Measurements from ENCODE around the gene MAPRE2. TPM values are rescaled to one million over a fixed set of nuclear protein-coding genes. Genes with fewer than 3 reads are reported as not detected.

The MAPRE2 gene
- total RNA-seq, 4 donors from 2014 or later = 21.8 to 57.7 (median 40.0) TPM

DNA sequence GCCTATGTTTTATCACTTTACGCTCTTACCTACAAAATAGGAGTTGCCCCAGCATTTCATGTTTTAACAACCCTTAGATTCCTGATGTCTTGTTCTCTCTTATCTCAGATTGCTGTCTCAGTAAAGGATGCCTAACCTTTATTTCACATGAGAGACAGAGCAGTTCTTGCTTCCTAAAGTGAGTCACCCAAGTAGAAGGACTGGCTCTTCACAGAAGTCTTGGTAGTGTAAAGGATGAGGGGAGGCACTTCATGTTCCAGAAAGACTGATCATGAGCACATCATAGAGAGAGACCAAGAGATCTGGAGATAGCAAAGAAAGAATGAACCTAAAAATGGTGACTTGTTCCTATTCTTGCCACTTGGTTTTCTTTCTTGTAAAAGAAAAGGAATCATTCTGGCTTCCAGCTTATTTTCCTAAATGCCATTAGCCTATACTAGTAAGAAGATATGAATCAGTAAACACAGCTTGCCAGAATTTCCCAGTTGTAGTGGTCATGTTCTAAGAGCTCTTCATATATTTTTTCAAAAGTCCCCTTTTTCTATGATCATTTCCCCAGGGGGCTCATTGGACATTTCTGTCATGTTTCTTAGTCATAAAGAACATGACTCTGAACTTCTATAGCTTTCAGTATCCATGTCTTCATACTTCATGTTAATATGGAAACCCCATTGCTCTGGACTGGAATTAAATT is 54.9 kb downstream of the MAPRE2 start:
- WGBS, 2 donors = 94 to 95% methylated on average over 1 of the region's 1 CpG
- no peak for DNase-seq (ENCODE audit: low spot score in 2 of 2)
- intact Hi-C loops (cut with DNase I; ENCODE audit: low total_unique reads) = no loop called here
- TF ChIP-seq POLR2A (IDR thresholded peaks at IDR 0.05) = no peak
- TF ChIP-seq, protein P1, sequence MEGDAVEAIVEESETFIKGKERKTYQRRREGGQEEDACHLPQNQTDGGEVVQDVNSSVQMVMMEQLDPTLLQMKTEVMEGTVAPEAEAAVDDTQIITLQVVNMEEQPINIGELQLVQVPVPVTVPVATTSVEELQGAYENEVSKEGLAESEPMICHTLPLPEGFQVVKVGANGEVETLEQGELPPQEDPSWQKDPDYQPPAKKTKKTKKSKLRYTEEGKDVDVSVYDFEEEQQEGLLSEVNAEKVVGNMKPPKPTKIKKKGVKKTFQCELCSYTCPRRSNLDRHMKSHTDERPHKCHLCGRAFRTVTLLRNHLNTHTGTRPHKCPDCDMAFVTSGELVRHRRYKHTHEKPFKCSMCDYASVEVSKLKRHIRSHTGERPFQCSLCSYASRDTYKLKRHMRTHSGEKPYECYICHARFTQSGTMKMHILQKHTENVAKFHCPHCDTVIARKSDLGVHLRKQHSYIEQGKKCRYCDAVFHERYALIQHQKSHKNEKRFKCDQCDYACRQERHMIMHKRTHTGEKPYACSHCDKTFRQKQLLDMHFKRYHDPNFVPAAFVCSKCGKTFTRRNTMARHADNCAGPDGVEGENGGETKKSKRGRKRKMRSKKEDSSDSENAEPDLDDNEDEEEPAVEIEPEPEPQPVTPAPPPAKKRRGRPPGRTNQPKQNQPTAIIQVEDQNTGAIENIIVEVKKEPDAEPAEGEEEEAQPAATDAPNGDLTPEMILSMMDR (IDR thresholded peaks at IDR 0.05) = no peak
- no peak overlapping the region for H3K4me3 ChIP-seq (ENCODE audit: low read depth, poor library complexity, severe bottlenecking)

DNA sequence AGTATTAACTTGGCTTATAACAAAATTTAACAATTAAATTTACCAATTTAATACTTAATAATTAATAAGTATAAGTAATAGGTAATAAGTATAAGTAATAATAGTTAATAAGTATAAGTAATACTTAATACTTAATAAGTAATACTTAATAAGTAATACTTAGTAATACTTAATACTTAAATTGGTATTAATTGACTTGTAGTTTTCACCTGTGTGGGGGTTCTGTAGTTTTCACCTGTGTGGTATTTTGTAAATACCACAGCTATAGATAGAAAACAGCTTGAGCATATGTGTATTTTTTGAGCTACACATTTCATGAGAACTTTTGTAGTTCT is 55.4 kb downstream of the MAPRE2 start:
- no peak overlapping the region for H3K4me3 ChIP-seq (ENCODE audit: low read depth, poor library complexity, severe bottlenecking)
- intact Hi-C loops (cut with DNase I; ENCODE audit: low total_unique reads) = no loop called here
- TF ChIP-seq POLR2A (IDR thresholded peaks at IDR 0.05) = no peak
- TF ChIP-seq, protein P1 (IDR thresholded peaks at IDR 0.05) = no peak
- no peak for DNase-seq (ENCODE audit: low spot score in 2 of 2)

DNA sequence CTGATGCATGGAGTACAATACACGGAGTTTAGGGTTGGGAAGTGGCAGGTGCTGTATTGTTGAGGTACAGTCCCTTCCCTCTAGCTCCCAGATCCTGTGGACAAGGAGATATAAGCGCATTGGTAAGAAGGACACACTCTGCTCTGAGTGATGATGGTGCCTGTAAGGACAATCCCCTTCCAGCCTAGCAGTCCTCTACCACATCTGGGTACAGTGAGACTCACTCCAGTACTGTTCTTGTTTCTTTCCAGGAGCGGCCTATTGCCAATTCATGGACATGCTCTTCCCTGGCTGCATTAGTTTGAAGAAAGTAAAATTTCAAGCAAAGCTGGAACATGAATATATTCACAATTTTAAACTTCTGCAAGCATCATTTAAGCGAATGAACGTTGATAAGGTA is 56.0 kb downstream of the MAPRE2 start:
- TF ChIP-seq, protein P1 (IDR thresholded peaks at IDR 0.05) = no peak
- TF ChIP-seq POLR2A (IDR thresholded peaks at IDR 0.05) = no peak
- intact Hi-C loops (cut with DNase I; ENCODE audit: low total_unique reads) = no loop called here
- WGBS, 2 donors = 89 to 91% methylated on average over 5 of the region's 5 CpGs
- no peak overlapping the region for H3K4me3 ChIP-seq (ENCODE audit: low read depth, poor library complexity, severe bottlenecking)
- no peak for DNase-seq (ENCODE audit: low spot score in 2 of 2)

DNA sequence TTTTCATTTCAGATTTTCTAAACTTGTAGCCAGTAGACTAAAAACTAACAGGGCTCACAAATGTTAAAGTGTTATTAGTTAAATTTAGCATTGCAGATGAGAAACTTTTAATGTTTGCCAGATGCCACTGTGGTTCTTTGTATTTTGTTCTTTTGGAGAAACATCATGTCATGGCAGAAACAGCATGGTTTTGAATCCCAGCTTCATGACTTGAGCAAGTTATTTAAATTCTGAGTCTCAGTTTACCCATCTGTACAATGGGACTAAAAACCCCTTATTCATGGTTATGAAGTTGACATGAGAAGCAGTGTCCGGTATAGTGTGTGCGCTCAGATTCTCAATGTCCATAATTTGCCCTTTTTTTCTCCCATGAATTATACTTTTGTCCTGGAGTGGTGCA is 56.5 kb downstream of the MAPRE2 start:
- intact Hi-C loops (cut with DNase I; ENCODE audit: low total_unique reads) = no loop called here
- 97% methylated on average over 2 of the region's 2 CpGs for WGBS, 2 donors
- no peak for DNase-seq (ENCODE audit: low spot score in 2 of 2)
- TF ChIP-seq POLR2A (IDR thresholded peaks at IDR 0.05) = no peak
- TF ChIP-seq, protein P1 (IDR thresholded peaks at IDR 0.05) = no peak
- no peak overlapping the region for H3K4me3 ChIP-seq (ENCODE audit: low read depth, poor library complexity, severe bottlenecking)

DNA sequence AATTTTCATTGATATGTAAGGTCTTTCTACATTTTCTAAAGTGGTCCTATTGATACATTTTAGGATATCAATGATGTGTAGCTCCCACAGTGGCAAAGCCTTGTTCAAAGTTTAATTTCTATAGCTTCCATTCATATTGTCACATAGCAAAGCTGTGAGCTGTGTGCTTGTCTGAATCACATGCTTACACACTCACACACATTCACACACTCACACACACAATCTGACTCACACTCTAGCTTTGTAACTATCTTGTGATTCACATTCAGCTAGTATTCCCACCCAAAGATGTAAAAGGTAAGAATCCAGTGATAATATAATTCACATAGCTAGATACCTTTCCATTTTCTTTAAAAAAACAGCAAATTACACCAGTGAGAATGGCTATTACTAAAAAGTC is 58.7 kb downstream of the MAPRE2 start:
- intact Hi-C loops (cut with DNase I; ENCODE audit: low total_unique reads) = no loop called here
- DNase-seq (ENCODE audit: low spot score in 2 of 2) = no peak
- no peak for TF ChIP-seq POLR2A (IDR thresholded peaks at IDR 0.05)
- TF ChIP-seq, protein P1 (IDR thresholded peaks at IDR 0.05) = no peak
- no peak overlapping the region for H3K4me3 ChIP-seq (ENCODE audit: low read depth, poor library complexity, severe bottlenecking)

DNA sequence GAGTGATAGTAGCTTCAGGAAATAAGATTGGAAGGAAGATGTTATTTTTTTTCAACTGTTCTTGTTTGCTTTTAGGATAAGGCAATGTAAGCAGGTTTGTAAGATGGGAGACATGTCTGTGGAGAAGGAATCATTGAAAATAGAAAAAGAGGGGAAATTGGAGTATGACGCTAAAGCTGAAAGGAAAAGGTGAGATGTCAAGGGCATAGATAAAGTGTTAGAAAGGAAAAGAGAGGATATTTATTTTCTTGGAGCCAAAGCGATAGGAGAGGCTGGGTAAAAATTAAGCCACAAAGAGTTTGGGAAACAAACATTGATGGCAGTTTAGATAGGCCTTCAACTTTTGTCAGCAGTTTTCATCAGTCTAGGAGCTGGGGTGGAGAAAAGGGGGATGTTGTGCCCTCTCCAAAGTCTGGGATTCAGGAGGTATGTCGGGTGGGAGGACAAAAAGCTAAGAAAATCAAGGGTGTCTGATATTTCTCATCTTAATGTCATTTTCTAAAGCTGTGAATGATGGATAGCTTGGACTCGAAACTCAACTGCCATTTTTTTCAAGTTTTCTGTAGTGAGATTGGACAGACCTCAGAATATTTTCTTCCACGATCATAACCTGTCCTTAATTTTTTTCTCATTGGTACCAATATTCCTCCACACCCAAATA is 63.3 kb downstream of the MAPRE2 start:
- TF ChIP-seq, protein P1 (IDR thresholded peaks at IDR 0.05) = no peak
- TF ChIP-seq POLR2A (IDR thresholded peaks at IDR 0.05) = no peak
- 93 to 96% methylated on average over 5 of the region's 5 CpGs for WGBS, 2 donors
- DNase-seq (ENCODE audit: low spot score in 2 of 2) = no peak
- intact Hi-C loops (cut with DNase I; ENCODE audit: low total_unique reads) = no loop called here
- H3K4me3 ChIP-seq (ENCODE audit: low read depth, poor library complexity, severe bottlenecking) = no peak overlapping the region

Measured in lower leg skin (tissue), 4 donors.